ENCODE measurements around the gene PHF20. TPM values are rescaled to one million over a fixed set of nuclear protein-coding genes. Genes with fewer than 3 reads are reported as not detected.
"Not testable (repeated sequence)": the region's sequence is repeated elsewhere in the genome, so short reads cannot be mapped to it uniquely, and the experiment has no call there.

Gene PHF20
- total RNA-seq, 6 experiments from 2014 or later = 31.5 to 40.9 (median 36.2) TPM

- peak overlapping the region; percentile 56 for H3K27ac Mint-ChIP-seq
- peaks cover 2% of the 10 kb centered on the region; the same call in 1 of the 2 replicates for H3K27me3 Mint-ChIP-seq (ENCODE audit: insufficient read depth)
- DNase-seq = no peak
- H3K4me3 Mint-ChIP-seq = peak overlapping the region; percentile 67
- peaks cover 60% of the 10 kb centered on the region for H3K4me1 Mint-ChIP-seq (ENCODE audit: low read depth)
- peaks cover 14% of the 10 kb centered on the region for H3K36me3 Mint-ChIP-seq (ENCODE audit: low read depth)
- no peak for TF ChIP-seq CTCF (IDR thresholded peaks at IDR 0.05)
- no peaks in the 10 kb centered on the region for H3K9me3 Mint-ChIP-seq
Observed at GRCh38 chr20:35871259-35871771, 99.5 kb downstream of the PHF20 start.

- Mint-ChIP-seq H3K27ac (peak overlapping the region; percentile 94), H3K4me3 (peak overlapping the region; percentile 75), H3K36me3 (ENCODE audit: low read depth) (peaks cover 27% of the 10 kb centered on the region), H3K4me1 (ENCODE audit: low read depth) (peaks cover 58% of the 10 kb centered on the region), H3K9me3 (no peaks in the 10 kb centered on the region), H3K27me3 (ENCODE audit: insufficient read depth) (peaks cover 2% of the 10 kb centered on the region; the same call in 1 of the 2 replicates)
- no peak for DNase-seq
- TF ChIP-seq CTCF (IDR thresholded peaks at IDR 0.05) = no peak
Observed at GRCh38 chr20:35876033-35876320, 104.2 kb downstream of the PHF20 start.

DNA sequence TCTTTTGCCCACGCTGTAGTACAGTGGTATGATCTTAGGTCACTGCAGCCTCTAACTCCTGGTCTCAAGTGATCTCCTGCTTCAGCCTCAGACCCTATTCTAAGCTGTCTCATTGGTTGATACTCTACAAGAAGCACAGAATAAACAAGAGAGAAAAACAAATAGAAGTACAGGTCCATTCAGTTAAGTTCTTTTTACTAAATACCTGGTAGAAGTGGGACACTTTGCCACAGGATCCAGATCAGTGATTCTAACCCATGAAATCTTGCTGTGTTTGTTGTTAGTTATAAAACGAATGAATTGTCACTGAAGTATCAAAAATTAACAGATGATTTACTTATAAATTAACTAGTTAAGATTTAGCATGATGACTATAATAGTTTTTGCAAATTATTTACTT lies 105.8 kb downstream of the PHF20 start:
- TF ChIP-seq CTCF (IDR thresholded peaks at IDR 0.05) = no peak
- peaks cover 26% of the 10 kb centered on the region for H3K36me3 Mint-ChIP-seq (ENCODE audit: low read depth)
- no peak overlapping the region for H3K27ac Mint-ChIP-seq
- peaks cover 57% of the 10 kb centered on the region for H3K4me1 Mint-ChIP-seq (ENCODE audit: low read depth)
- H3K27me3 Mint-ChIP-seq (ENCODE audit: insufficient read depth) = peaks cover 2% of the 10 kb centered on the region; the same call in 1 of the 2 replicates
- DNase-seq = no peak
- no peak overlapping the region for H3K4me3 Mint-ChIP-seq
- H3K9me3 Mint-ChIP-seq = no peaks in the 10 kb centered on the region

DNA sequence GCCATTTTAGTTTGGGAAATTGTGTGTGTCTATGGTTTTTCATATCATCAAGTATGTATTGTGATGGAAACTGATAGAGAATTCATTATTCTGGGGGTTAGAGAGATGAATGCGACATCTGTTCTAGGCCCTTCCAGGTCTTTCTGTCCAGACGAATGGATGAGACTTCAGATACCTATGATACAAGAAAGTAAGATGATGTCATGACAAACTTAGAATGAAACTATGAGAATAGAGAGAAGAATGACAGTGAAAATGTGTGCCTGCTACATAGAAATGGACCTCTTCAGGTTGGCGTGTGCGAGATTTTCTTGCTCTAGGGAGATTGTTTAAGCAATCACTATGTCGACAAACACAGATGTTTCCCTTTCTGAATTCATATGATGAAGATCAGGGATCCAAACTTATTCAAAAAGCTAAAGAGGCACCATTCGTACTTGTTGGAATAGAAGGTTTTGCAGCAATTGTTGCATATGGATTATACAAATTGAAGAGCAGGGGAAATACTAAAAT lies 106.4 kb downstream of the PHF20 start:
- Mint-ChIP-seq H3K36me3 (ENCODE audit: low read depth) (peaks cover 22% of the 10 kb centered on the region), H3K9me3 (no peaks in the 10 kb centered on the region), H3K27me3 (ENCODE audit: insufficient read depth) (no peaks in the 10 kb centered on the region), H3K27ac (no peak overlapping the region), H3K4me1 (ENCODE audit: low read depth) (peaks cover 60% of the 10 kb centered on the region), H3K4me3 (no peak overlapping the region)
- DNase-seq = no peak
- no peak for TF ChIP-seq CTCF (IDR thresholded peaks at IDR 0.05)

DNA sequence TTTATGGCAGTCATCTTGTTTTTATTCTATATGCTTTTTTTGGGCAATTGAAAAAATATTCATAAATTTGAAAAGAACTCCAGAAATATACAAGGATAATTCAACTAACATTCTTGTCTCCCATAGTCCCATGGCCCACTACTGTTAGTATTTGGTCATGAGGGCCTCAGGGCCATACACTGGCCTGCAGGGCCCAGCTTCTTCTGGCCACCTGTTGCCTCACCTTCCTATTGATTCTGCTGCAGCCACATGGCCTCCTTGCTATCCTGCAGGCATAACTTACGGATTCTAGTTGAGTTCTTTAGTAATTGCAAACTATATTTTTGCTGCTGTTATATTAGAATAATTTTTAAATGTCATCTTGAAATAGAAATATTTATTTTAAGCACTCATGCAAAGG lies 109.9 kb downstream of the PHF20 start:
- TF ChIP-seq CTCF (IDR thresholded peaks at IDR 0.05) = no peak
- Mint-ChIP-seq H3K9me3 (no peaks in the 10 kb centered on the region), H3K27me3 (ENCODE audit: insufficient read depth) (no peaks in the 10 kb centered on the region), H3K4me1 (ENCODE audit: low read depth) (peaks cover 72% of the 10 kb centered on the region), H3K4me3 (no peak overlapping the region), H3K27ac (peak overlapping the region; percentile 38; the same call in 1 of the 2 replicates), H3K36me3 (ENCODE audit: low read depth) (peaks cover 25% of the 10 kb centered on the region)
- DNase-seq = no peak

- H3K9me3 Mint-ChIP-seq; H3K27me3 Mint-ChIP-seq (ENCODE audit: insufficient read depth); DNase-seq: not testable (repeated sequence)
- Mint-ChIP-seq H3K4me3 (peak overlapping the region; percentile 72), H3K36me3 (ENCODE audit: low read depth) (peaks cover 25% of the 10 kb centered on the region), H3K27ac (peak overlapping the region; percentile 98), H3K4me1 (ENCODE audit: low read depth) (peaks cover 72% of the 10 kb centered on the region)
Observed at GRCh38 chr20:35882427-35883161, 110.8 kb downstream of the PHF20 start.
